ENCODE data around the gene SGCA.

SGCA gene

DNA sequence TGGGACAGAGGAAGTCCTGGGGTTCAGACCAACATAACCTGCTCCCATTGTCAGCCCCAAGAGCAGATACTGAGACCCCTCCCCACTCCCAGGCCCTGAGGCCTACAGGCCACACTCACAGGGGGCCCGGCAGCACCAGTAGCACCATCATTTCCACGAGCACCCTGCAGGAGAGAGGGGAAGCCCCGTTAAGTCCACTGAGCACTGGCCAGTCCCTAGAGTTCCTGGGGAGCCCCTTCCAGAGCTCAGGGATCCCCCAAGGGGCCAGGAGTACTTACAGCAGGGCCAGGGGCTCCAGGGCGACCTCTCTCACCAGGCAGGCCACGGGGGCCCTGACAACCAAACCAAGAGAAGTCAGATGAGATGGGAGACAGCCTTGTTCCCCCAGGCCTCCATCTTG is 30.2 kb downstream of the SGCA start:
- no peak for DNase-seq

DNA sequence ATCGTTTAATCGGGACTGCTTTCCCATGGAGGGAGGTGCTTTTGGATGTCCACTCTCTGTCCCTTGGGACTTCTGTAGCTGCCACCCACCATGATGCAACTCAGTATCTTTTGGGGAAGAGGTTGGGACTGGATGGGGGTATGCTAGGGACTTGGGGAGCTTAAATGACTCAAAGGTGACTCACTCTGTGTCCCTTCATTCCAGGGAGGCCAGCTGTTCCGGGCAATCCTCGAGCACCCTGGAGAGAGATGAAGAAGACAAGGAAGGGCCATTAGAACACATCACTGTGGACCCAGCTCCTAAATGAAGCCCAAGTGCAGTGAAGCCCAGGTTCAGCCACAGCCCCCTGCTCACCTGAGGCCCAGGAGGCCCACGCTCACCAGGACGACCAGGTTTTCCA is 31.0 kb downstream of the SGCA start:
- DNase-seq = no peak

DNA sequence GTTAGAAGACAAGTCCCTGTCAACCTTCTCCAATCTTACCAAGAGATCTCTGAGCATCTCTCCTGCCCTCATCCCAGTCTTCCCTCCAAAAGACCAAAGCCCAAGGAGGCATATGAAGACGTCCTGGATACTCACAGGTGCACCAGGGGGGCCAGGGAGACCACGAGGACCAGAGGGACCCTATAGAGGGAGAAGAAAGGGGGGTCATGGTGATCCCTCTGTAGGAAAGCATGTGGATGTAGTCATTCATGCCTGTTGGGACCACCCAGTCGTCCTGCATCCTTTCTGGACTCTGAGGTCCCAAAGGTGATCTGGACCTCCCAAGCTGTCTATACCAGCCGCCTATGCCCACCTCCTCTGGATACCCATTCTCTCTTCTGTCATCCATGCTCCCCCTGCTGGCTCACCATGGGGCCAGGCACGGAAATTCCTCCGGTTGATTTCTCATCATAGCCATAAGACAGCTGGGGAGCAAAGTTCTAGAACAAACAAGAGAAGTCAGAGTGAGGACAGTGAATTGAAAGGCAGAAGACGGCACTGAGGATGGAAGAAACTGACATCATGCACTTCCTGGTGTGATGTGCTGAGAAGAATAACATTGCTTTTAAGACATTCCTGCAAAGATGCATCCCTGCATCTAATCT is 32.3 kb downstream of the SGCA start:
- no peak for DNase-seq

DNA sequence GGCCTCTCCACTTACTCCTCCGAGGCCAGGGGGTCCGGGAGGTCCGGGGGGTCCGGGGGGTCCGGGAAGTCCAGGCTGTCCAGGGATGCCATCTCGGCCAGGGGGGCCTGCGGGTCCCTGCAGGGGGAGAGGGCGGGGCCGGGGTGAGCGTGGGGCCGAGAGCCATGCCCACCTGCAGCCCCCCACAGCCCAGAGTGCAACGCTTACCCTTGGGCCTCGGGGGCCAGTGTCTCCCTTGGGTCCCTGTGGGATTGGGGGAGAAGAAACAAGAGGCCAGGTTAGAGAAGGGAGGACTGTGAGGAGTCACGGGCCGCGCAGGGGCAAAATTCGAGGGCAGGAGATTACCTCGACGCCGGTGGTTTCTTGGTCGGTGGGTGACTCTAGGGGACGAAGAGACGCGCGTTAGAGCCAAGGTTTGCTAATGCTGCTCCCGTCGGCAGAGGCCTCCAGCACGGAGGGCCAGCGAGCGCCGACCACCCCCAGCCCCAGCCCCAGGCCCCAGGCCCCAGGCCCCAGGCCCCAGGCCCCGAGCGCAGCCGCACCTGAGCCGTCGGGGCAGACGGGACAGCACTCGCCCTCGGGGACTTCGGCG is 33.5 kb downstream of the SGCA start:
- DNase-seq = no peak

DNA sequence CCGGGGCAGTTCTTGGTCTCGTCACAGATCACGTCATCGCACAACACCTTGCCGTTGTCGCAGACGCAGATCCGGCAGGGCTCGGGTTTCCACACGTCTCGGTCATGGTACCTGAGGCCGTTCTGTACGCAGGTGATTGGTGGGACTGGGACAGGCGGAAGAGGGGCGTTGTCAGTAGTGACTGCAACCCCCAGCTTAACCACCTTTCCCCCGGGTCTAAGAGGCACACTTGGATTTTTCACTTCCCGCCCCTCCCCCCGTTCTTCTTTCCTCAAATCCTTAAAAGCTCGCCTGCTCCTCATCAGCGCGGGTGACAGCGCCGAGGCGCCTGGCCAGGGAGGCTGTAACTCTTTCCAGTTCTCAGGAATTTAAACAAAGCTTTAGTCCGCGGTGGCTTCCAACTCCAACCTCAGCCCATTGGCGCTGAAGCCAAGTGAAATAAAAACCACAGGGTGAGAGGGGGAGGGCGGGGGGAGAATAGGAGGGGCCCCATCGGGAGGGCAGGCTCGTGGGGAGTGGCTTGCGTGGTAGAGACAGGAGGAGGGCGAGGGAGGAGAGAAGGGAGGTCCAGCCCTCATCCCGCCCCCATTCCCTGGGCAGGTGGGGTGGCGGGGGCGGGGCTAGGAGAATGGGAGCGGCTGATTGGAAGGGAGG is 34.1 kb downstream of the SGCA start:
- peak; percentile 44 for DNase-seq

DNA sequence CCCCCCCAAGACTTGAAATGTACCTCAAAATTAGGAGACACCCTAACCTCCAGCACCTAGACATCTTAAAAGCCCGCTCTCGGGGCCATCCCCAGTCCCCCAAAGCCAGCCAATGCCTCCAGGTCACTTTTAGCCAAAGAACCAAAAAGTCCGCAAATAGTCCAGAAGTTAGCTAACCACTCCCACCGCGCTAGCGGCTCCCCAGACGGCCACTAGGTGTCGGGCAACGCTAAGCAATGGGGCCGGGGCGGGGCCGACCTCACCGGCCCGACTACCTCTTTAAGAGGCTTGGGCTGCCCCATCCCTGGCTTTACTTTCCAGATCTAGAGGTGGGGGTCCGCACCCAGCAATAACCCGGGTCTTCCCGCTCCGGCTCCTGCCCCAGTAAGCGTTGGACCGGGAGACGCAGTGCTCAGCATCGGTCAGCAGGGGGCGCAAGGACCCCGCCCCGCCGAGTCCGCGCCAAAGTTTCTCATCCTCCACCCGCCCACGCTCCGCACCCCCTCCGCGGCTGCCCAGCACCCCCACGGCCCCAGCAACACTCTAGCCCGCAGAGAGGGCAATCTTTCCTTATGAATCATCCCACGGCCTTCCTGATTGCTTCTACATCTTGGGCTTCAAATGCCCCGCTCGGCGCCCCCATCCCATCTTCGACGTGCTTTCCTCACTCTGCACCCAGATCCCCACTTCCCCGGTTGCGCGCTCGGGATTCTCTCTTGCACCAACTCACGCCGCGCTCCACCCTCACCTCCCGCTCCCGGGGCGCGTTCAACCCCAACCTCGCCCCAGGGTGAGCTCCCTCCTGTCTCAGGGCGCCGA is 34.9 kb downstream of the SGCA start:
- no peak for DNase-seq

DNA sequence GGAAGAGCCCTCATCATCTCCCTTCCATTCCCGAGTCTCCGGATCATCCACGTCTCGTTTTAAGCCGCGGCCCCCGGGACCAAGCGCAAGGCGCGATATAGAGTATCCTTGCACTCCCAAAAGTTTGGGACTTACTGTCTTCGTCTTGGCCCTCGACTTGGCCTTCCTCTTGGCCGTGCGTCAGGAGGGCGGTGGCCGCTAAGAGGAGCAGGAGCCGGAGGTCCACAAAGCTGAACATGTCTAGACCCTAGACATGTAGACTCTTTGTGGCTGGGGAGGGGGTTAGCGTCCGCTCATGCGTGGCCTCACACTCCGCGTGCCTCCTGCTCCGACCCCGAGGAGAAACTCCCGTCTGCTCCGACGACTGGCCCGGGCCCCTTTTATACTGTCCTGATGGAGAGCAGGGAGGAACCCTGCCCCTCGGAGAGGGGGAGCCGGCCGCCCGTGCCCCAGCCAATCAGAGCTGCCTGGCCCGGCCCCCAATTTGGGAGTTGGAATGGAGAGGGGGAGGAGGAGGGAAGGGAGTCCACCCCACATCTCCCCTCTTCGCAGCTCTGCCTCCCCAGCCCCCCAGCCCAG is 35.6 kb downstream of the SGCA start, which contains the start of gene COL1A1:
Gene COL1A1, minus strand, starts transcription at position 356 of the 579 bp plus-strand sequence. Its CDS starts 118 bp downstream, at position 238.
- no peak for DNase-seq

DNA sequence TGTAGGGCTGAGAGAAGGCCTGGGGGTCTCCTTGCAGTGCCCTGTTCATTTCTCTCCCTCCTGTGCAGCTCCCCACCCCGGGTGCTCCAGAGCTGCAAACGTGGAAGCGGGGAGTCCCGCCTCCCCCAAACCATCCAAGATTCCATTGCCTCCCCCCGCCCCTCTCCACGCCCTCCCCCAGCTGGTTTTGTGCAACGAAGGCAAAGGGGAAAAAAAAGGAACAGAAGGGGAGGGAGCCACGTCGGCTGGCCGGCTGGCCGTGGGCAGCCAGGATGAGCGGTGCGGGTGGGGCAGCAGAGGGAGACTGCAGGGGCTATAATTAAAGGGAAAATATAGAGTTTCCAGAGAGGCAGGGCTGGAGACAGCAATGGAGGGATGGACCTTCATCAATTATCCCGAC is 37.3 kb downstream of the SGCA start:
- no peak for DNase-seq

DNA sequence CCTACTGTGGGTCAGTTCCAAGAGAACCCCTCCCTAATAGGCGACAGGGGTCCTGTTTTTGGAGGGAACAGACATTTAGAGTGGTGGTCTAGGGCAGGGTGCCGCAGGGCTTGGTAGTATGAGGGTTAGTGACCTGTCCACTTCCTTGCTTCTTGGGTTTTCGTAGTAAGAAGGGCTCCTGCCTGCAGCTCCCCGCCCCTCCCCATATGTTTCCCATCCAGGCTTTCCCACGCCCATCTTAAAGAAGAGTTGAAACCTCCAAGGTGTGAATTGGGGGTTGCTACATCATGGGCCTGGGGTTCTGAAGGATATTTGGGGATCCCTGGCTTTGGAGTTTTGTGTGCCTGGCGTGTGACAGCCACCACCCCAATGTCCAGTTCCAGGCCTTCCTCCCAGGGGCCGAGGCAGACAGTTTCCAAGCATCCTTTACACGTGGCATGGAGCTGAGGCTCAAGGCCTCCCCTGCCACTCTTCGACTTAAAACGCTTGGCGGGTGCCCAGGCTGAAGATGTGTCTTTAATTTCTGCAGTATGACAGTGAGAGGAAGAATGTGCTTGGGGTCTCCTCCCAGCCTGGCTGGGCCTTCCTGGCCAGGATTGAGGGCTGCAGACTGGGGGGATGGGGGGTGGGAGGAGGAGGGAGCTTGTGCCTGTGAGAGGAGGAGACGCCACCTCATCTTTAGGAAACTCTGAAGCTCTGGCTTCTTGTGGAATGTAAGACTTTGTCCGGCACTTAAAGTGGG is 38.0 kb downstream of the SGCA start:
- no peak for DNase-seq

DNA sequence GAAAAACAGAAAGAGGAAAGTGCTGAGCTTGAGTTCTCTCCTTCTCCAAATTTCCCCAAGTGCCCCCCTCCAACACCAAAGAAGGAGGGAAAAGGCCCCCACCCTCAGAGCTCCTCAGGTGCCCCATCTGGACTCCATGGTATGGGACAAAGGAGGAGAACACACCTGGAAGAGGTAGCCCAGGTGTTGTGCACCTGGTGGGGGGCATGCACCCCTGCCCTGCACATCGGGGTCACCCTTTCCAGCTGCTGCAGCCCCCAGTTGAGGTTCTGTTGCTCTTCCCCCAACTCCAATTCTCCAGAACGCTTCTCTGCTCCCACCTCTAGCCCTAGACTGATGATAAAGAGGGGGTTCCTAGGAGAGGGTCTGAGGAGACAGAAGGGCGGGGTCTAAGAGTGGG is 38.6 kb downstream of the SGCA start:
- no peak for DNase-seq

DNA sequence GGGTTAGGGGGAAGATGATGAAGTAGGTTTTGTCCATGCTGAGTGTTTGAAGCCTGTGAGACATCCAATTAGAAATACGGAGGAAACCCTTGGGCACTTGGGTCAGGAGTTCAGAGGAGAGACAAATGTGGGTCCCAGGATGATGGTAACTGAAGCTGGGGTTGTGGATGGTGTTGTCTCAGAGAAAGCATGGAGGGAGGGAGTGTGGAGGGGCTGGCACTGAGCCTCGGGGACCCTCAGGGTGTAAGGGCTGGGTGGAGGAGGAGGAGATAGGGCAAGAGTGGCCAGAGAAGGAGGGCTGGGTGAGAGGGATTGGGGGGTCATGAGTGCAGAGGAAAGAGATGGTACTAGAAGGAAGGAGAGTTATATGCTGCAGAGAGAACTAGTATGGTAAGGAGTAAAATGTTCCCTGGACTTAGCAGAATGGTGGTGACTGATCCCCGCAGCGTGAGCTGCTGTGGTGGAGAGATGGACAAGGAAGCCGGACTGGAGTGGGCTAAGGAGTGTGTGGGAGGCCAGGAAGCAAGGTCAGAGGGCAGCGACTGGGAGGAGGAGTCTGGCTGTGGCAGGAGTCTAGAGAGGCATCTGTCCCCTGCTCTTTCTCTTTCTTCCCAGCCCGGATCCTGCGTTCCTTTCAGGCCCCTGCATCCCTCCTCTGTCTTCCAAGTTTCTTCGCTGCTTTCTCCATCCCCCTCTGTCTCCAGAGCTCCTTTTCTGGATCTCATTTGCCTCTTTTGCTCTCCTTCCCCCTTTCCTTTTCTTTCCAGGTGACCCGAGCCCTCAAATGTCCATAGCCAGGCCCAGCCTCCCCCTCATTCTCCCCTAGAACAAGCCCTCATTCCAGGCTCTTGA is 39.5 kb downstream of the SGCA start:
- DNase-seq = no peak

DNA sequence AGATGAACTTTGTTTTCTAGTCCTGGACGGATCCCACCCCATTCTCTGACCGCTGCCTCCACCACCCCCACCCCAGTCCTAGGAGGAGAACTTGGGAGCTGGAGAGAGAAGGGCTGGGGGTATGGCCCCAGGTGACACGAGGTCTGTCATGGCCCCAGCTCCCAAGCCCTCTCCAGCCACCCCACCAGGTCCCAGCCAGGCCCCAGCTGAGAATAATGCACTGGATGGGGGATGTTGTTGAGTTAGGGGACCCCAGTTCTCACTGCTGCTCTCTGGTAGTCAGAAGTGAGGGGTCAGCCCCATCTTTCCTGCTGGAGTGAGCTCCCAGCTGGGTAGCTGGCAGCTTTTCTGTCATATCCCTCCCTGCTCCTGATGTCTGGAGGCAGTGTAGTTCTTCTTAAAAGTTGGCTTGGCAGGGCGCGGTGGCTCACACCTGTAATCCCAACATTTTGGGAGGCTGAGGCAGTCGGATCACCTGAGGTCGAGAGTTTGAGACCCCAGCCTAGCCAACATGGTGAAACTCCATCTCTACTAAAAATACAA is 40.2 kb downstream of the SGCA start:
- DNase-seq = no peak

DNA sequence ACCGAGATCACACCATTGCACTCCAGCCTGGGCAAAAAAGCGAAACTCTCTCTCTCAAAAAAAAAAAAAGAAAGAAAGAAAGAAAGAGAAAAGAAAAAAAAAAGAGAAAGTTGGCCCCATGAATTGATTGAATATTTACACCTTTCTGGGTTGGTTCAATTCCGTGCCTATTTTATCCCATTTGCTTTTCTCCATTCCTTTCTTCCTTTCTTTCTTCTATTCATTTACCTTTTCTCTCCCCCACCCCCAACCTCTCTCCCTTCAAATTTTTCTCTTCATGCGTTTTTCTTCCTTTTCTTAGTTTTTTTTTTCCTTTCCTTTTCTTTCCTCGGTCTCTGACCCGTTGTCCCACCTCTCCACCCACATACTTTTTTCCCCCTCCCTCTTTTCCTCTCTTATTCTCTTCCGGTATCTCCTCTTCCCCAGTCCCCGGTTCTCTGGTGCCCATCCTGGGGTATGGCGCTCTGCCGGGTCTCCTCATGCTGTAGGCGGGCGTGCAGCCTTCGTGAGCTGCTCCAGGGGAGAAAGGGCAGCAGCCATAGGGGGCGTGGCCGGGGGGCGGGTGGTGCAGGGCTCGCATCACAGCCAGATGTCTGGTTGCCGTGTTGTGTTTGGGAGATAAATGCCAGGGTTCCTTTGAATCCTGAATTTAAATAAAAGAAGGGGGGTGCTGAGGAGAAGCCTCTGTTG is 40.9 kb downstream of the SGCA start:
- DNase-seq = no peak

DNA sequence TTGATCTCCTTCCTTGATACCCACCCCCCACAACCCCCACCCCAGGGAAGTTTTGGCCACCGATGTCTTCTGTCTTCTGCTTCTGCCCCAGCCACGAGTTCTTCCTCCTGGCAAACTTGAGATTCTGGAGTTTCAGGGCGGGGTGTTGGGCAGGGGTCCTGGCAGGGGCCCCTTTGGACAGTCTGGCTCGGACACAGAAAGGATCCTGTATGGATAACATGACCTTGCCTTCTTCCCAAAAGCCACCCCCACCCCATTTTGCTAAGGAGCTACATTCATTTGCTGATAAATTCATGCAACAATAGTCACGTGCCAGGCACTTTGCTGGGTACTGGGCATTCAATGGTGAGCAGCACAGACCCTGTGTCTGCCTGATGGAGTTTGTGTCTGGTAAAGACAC is 41.5 kb downstream of the SGCA start:
- DNase-seq = no peak

DNA sequence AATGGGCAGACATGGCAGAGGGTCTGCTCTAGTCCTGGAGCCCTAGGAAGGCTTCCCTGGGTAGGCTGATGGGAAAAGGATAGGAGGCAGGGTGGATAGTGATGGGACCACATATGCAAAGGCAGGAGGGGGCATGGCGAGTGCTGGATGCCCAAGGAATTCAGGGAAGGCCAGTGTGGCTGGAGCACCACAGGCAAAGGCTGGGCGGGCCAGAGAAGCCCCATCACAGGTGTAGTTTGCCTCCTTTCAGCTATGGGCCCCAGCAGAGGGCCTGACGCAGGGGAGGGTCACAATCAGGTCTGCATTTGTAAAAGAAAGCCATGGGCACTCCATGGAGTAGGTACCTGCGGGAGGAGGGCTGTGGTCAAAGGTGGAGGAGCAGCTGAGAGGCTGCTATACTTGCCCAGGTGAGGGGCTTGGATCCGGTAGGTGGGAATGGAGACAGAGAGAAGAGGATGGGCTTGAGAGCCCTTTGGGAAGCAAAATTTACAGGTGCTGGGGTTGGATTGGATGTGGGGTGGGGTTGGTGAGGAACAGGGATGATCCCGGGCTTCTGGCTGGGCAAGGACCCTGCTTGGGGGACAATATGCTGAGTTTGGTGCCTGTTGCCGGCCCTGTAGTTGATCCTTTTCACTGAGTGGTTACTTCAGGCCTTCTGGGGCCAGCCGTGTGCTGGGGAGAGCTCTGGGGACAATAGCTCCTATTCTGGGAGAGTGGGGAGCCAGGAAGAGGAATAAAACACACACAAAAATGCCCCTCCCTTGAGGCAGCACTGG is 42.2 kb downstream of the SGCA start:
- DNase-seq = no peak

DNA sequence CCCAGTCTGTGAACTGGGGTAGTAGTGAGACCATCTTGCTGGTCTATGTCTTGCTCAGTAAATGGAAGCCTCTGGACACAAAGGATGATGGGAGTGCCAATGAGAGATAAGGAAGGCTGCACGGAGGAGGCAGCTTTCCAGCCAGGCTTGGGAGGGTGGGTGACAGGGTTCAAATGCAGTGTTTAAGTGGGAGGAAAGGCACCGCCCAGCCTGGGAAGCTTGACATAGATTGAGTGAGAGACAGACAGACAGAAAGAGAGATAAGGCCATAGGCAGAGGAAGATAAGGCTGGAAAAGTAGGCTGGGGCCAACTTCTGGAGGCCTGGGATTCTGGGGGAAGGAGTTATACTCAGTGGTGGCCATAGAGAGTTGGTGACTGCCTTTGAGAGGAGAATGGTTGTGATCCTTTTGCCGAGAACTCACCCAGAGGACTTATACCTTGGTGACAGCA is 42.8 kb downstream of the SGCA start:
- DNase-seq = no peak

DNA sequence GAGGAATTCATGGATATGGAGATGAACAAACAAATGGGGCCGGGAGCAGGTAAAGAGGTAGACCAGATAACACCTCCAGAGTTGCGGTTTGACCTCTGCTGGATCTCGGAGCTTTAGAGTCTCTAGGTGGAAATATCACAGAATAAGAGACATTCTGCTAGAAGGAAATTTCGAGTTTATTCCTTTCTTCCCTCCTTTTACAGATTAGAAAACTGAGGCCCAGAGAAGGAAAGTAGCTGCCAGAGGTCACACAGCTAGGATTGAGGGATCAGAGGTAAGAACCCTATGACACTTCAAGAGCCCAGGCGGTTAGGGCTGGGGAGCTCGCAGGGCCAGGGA is 43.3 kb downstream of the SGCA start:
- no peak for DNase-seq

DNA sequence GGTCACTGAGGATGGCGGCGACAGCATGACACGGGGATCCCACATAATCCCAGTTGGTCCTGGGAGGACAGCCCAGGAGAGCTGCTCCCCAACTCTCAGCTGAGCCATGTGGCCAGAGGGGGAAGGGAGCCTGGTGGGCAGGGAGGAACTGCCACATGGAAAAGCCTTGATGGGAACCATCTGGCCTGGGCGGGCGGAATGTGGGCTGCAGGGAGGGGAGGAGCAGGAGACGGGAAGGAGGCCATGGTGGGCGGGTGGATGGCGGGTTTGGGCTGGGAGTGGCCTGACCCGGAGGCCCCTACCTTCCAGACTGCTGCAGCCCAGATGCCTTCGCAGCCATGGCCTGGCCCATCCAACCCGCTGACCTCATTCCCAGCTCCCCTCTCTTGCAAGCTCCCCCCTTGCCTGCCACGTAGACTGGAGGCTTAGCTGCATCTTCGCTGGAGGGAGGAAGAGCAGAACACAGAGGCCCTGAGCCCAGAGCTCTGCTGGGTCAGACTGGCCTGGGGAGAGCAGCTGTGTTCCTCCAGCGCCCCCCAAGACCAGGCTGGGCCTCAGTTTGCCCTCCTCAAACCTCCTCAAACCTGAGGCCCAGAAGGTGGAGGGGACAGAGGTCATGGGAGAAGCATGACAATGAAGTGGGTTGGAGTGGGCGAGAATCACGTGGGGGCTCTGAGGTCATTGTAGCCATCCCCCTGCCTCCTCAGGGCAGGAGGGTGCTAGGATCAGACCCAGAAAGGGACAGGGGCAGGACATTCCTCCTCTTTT is 43.9 kb downstream of the SGCA start:
- DNase-seq = no peak

All from NCI-H1436 treated with DMSO at 0.1 percent for 48 hours (cell line).